ENCODE results near the gene HAGHL.
A peak's percentile ranks its signal among the peaks of the same experiment; 100 is the strongest.
"Not testable (repeated sequence)": the region's sequence is repeated elsewhere in the genome, so short reads cannot be mapped to it uniquely, and the experiment has no call there.

Gene HAGHL

DNA sequence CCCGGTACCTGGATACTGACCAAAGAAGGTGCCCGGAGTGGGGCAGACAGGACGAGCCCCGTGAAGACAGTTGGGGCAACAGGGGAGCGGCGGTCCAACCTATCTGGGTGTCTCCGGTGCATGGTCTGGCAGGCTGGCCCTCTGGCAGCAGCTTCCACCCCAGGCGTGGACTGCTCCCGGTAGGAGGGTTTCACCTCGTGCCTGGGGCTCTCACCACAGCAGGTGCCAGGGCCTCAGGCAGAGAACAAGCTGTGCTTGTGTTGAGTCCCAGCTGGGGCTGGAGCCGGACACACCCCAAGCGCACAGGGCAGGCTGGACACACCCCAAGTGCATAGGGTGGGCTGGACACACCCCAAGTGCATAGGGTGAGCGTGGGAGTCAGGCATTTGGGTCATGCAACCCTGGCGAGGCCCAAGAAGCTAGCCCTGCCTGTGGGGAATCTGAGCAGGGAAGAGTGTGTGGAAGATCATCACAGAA, 19.8 kb upstream of the HAGHL start:
- no peak for DNase-seq (ENCODE audit: low read depth in 2 of 2, low spot score in 1 of 2)

DNA sequence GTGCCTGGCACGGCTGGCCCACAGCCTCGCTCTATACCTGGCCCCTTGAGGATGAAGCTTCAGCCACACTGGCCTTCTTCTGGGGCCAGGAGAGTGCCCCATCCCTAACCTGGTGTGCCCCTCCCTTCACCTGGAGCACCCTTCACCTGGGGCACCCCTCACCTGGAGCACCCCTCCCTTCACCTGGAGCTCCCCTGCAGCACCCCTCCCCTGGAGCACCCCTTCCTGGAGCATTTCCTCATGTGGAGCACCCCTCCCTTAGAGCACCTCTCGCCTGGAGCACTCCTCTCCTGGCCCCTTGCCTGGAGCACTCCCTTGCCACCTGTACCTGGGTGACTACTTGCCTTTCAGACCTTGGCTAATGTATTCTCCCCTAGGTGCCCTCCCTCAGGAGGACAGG, 18.9 kb upstream of the HAGHL start:
- no peak for DNase-seq (ENCODE audit: low read depth in 2 of 2, low spot score in 1 of 2)

- no peak for DNase-seq (ENCODE audit: low read depth in 2 of 2, low spot score in 1 of 2)
These were observed 17.9 kb upstream of the HAGHL start for GRCh38 chr16:708959-709358.

- no peak for DNase-seq (ENCODE audit: low read depth in 2 of 2, low spot score in 1 of 2)
These were observed 17.1 kb upstream of the HAGHL start for GRCh38 chr16:709566-710499.

DNA sequence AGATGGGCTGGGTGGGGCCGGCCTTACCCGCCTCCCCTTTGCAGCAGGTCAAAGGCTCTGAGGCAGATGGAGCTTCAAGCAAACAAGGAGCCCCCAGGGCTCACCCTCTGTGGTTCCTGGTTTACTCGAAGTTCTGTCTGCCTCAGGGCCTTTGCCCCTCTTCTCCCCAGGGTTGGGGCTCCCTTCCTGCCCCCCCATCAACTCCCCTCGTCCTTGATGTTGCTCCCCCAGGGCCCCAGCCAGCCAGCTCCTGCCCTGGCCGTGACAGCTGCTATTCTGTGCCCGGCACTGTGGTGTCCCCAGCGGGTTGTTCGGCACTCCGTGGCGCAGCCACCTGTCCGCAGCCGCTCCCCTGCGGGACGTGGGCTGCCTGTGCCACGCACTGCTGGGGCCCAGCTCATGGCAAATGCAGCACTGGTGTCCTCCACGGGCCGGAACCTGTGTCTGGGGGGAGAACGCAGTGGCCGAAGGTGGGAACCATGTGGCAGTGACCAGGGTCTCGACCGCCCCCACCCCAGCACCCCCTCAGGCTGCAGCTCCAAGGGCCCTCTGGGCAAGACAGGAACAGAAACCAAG, 16.3 kb upstream of the HAGHL start:
- no peak for DNase-seq (ENCODE audit: low read depth in 2 of 2, low spot score in 1 of 2)

GRCh38 chr16:711084-711483, 15.8 kb upstream of the HAGHL start:
- DNase-seq (ENCODE audit: low read depth in 2 of 2, low spot score in 1 of 2): no peak

DNA sequence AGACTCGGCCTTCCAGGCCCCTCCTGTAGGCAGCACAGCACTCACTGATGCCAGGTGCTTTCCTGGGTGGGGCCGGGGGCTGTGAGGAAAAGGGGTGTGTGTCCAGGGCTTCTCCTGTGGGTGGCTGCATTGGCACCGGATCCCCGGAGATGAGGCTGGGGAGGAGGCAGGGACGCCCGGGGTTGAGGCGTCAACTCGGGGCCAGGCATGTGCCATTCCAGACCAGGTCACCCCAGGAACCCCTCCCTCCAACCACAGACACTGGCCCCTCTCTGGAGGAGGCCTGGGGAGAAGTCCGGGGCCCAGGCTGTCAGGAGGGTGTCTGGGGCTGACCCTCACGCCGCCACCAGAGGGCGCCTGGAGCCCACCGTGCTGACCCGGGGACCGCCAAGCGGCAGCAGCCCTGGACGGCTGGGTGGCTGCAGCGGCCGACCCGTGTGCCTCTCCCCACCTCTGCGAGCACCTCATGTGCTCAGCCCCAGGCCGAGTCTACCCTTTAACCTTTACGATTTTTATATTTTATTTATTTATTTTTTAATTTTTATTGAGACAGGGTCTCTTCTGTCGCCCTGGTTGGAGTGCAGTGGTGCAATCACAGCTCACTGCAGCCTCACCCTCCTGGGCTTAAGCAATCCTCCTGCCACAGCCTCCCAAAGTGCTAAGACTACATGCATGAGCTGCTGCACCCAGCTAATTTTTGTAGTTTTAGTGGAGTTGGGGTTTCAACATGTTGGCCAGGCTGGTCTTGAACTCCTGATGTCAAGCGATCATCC, 15.2 kb upstream of the HAGHL start:
- DNase-seq (ENCODE audit: low read depth in 2 of 2, low spot score in 1 of 2): peak; percentile 58 to 63

DNA sequence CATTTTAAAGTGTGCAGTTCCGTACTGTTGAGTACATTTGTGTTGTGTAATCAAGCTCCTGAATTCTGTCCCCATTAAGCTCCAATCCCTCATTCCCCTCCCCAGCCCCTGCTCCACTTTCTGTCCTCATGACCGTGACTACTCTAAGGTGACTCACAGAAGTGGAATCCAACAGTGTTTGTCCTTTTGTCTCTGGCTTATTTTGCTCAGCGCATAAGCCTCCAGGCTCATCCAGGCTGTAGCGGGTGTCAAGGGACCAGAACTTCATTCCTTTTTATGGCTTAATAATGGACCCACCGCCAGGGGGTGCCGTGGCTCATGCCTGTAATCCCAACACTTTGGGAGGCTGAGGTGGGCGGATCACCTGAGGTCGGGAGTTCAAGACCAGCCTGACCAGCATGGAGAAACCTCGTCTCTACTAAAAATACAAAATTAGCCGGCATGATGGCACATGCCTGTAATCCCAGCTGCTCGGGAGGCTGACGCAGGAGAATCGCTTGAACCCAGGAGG, 14.1 kb upstream of the HAGHL start:
- DNase-seq (ENCODE audit: low read depth in 2 of 2, low spot score in 1 of 2): not testable (repeated sequence)

GRCh38 chr16:714079-714478, 12.8 kb upstream of the HAGHL start:
- no peak for DNase-seq (ENCODE audit: low read depth in 2 of 2, low spot score in 1 of 2)

DNA sequence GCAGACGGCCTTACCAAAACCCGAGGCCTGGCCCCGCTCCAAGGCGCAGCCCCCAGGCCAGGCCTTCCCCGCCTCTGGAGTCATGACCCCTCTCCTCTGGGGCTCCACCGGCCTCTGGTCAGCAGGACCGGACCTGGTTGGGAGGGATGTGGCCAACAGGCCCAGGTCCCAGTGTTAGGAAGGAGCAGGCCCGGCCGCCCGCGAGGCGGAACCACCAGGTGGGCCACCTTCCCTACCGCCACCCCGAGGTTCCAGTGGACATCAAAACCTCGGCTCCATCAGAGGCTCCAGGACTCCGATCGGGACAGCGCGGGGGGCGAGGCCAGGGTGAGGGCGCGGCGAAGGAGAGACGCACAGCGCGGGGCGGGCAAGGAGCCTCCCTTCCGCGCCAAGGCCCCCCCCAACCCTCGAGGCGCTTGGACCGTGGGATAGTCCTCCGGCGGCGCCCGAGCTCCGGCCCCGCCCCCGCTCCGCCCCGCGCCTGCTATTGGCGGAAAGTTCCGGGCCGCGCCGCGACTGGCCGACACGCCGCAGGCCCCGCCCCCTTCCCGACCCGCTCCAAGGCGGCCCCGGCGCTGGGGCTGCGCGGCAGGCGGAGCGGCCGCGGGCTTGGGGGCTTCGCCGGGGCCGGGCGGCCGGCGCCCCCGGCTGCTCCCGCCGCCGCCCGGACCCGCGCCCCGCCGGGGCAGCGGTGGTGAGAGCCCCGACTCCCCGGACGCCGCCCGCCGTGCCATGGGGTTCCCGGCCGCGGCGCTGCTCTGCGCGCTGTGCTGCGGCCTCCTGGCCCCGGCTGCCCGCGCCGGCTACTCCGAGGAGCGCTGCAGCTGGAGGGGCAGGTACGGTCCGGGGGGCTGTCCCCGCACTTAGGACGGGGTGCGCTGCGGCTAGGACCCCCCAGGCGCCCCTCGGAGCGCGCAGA, 12.1 kb upstream of the HAGHL start, which contains the start of gene METRN:
Gene METRN (plus strand): TSS at position 561 of the 919 bp plus-strand sequence. CDS start 172 bp downstream, at position 733.
- DNase-seq (ENCODE audit: low read depth in 2 of 2, low spot score in 1 of 2): peak; percentile 76 to 77

DNA sequence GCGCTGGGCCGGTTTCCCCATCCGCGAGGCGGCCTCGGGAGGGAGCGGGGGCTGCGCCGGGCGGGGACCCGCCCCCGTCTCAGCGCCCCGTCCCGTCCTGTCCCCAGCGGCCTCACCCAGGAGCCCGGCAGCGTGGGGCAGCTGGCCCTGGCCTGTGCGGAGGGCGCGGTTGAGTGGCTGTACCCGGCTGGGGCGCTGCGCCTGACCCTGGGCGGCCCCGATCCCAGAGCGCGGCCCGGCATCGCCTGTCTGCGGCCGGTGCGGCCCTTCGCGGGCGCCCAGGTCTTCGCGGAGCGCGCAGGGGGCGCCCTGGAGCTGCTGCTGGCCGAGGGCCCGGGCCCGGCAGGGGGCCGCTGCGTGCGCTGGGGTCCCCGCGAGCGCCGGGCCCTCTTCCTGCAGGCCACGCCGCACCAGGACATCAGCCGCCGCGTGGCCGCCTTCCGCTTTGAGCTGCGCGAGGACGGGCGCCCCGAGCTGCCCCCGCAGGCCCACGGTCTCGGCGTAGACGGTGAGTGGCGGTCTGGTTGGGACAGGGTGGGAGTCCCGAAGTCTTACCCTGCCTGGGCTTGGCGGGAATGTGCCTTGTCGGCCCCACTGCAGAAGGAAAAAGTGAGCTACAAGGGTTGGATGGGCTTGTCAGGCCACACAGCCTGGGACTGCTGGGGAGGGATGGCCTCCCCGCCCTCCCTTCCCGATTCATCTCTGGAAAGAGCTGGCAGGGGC, 11.3 kb upstream of the HAGHL start:
- DNase-seq (ENCODE audit: low read depth in 2 of 2, low spot score in 1 of 2): no peak

GRCh38 chr16:716200-716568, 10.7 kb upstream of the HAGHL start:
- DNase-seq (ENCODE audit: low read depth in 2 of 2, low spot score in 1 of 2): no peak

DNA sequence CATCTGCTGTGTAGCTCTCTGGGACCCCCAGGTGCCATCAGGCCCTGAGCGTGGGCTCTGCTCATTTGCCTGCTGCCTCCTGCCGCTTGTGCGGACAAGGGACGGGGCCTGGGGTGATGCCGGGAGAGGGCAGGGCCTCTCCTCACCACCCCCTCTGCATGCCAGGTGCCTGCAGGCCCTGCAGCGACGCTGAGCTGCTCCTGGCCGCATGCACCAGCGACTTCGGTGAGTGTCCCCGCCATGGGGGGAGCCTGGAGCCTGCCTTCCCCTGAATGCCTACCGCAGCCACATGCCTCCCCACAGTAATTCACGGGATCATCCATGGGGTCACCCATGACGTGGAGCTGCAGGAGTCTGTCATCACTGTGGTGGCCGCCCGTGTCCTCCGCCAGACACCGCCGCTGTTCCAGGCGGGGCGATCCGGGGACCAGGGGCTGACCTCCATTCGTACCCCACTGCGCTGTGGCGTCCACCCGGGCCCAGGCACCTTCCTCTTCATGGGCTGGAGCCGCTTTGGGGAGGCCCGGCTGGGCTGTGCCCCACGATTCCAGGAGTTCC, 10.1 kb upstream of the HAGHL start:
- DNase-seq (ENCODE audit: low read depth in 2 of 2, low spot score in 1 of 2): no peak

DNA sequence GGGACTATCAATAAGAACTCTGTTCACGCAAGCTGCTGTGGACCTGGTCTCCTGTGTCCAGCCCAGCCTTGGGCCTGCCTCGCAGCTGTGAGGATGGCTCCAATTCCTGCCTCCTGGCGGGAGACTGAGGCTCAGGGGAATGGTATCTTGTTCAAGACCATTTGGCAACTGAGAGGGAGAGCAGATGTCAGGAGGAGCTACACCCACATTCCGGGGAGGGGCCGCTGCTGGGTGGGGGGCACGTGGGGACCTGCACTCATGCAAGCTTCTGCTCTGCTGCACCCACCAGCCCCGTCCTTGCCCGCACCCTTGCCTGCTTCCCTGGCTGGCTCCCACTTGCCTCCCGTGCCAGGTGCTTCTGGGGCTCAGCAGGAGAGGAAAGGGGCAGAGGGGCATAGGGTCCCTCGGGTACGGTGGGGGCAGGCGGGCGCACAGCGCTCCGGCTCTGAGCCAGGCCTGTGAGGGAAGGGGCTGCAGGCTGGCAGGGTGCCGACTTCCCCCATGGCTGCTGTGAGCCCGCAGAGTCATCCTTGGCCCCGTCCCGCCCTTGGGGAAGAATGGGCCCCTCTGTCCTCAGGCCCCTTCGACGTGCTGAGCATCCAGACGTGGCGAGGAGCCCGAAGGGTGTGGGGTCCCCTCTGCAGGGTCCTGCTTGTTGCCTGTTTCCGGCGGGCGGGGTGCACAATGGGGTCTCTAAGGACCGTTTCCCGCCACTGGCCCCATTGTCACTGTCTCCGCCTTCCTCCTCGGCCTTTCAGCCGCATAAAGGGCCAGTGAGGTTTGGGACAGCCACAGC, 9.3 kb upstream of the HAGHL start:
- DNase-seq (ENCODE audit: low read depth in 2 of 2, low spot score in 1 of 2): no peak

GRCh38 chr16:718389-718788, 8.5 kb upstream of the HAGHL start:
- no peak for DNase-seq (ENCODE audit: low read depth in 2 of 2, low spot score in 1 of 2)

DNA sequence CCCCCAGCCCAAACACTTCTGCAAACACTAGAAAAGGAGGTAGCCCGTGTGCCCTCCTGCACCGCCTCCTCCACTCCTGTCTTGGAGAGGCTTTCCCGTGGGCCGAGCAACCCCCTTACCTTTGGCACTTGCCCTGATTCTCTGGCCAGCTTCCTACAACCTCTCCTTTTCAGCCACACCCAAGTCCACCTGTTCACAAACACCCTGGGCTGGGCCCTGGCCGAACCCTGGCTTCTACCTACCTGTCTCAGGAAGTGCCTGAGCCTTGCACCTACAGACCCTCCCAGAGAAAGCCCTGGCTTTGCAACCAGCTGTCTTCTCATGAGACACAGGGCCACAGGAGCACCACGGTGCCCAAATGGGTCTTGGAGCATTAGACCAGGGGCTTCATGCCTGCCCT, 8.0 kb upstream of the HAGHL start:
- no peak for DNase-seq (ENCODE audit: low read depth in 2 of 2, low spot score in 1 of 2)

DNA sequence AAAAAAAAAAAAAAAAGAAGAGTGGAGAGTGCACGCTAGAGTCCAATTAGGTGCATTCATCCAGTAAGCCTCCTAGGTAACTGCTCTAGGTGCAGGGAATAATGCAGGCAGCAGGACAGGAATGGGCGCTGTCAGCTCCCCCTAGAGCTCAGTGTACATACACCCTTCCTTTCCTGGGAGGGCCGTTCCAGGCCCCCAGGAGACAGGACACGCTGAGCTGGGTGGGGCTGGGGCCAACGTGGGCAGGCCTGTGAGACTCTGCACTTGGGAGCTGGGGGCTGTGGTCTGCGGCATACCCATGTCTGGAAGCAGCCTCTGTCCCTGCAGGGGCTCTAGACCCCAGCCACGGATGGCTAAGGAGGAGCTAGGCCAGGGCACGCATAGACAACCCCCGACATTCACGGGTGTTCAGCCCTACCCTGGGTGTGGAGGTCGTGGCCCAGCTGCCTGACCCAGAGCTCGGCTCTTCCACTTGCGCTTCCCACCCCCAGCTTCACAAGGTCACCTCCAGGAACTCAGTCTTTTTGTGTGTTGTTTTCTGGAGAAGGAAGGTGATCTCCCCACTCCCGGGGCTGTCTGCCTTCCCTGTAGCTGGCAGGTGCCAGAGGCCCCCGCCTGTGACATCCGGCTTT, 7.0 kb upstream of the HAGHL start:
- no peak for DNase-seq (ENCODE audit: low read depth in 2 of 2, low spot score in 1 of 2)

DNA sequence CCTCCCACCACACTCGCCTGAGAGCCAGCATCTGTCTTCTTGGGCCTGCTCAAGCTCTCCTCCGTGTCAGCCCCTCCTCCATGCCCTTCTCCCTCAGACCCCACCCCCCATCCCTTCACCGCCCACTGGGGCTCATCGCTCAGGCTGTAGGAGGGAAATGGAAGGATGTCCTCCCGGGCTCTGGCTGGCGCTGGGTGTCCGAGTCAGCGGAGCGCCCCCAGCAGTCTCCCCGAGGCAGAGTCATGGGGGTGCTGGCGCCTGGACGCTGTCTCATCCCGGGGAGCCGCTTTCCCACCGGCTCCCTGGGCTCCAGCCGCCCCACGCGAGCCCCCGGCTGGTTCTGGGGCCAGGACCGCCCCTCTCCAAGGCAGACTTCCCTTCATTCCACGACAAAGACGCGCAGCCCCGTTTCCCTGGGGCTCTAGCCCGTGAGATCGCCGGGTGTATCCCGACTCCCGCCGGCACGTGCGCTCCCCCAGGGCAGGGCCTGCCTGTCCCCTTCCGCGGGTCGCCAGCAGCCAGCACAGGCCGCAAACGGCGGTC, 6.4 kb upstream of the HAGHL start:
- no peak for DNase-seq (ENCODE audit: low read depth in 2 of 2, low spot score in 1 of 2)

Measured in stimulated activated CD8-positive, alpha-beta memory T cell treated with anti-CD3 and anti-CD28 coated beads, Interleukin-4, amount 100 ng/mL, for 1 hour (primary cell).